H9 (cell line): ENCODE results near the gene DGKB. TPM values are rescaled to one million over a fixed set of nuclear protein-coding genes. Genes with fewer than 3 reads are reported as not detected.

Experiments used
- DNase-seq: peaks from one replicate; pipeline ENCODE4 v3.0.0-alpha.2; 2017
- H2AFZ ChIP-seq: one replicate; pipeline ENCODE4 v1.6.1; 2013; ENCODE audit warnings: mild to moderate bottlenecking, low read length, control low read depth, moderate library complexity
- H2AK5ac ChIP-seq: 2 replicates; pipeline ENCODE4 v1.6.1; 2013; ENCODE audit warnings: low read length, control low read depth, mixed read lengths; ENCODE audit not compliant: insufficient read length
- H2BK120ac ChIP-seq: one replicate; pipeline ENCODE4 v1.6.1; 2013; ENCODE audit warnings: low read depth, mild to moderate bottlenecking, low read length, control low read depth, inconsistent platforms; ENCODE audit not compliant: poor library complexity, severe bottlenecking
- H2BK12ac ChIP-seq: 2 replicates; pipeline ENCODE4 v1.6.1; 2013; ENCODE audit warnings: low read length, control low read depth, mixed read lengths, low read depth; ENCODE audit not compliant: insufficient read length
- H2BK15ac ChIP-seq: 2 replicates; pipeline ENCODE4 v1.6.1; 2013; ENCODE audit warnings: low read depth, low read length, control low read depth
- H2BK20ac ChIP-seq: one replicate; pipeline ENCODE4 v1.6.1; 2013; ENCODE audit warnings: low read depth, mild to moderate bottlenecking, low read length, control low read depth, inconsistent platforms; ENCODE audit not compliant: poor library complexity, severe bottlenecking
- H2BK5ac ChIP-seq: 2 replicates; pipeline ENCODE4 v1.6.1; 2013; ENCODE audit warnings: low read length, control low read depth, mixed read lengths; ENCODE audit not compliant: insufficient read length
- H3K14ac ChIP-seq: 2 replicates; pipeline ENCODE4 v1.6.1; 2013; ENCODE audit warnings: low read length, control low read depth; ENCODE audit not compliant: insufficient read depth
- H3K18ac ChIP-seq: 2 replicates; pipeline ENCODE4 v1.6.1; 2013; ENCODE audit warnings: low read depth, mild to moderate bottlenecking, mixed read lengths, low read length, control low read depth; ENCODE audit not compliant: insufficient read length
- H3K23ac ChIP-seq: 2 replicates; pipeline ENCODE4 v1.6.1; 2013; ENCODE audit warnings: low read length, control low read depth, mixed read lengths, low read depth; ENCODE audit not compliant: insufficient read length
- H3K23me2 ChIP-seq: 2 replicates; pipeline ENCODE4 v1.6.1; 2013; ENCODE audit warnings: low read depth, mild to moderate bottlenecking, mixed read lengths, low read length, control low read depth; ENCODE audit not compliant: insufficient read length, poor library complexity, severe bottlenecking
- H3K27ac ChIP-seq: 2 replicates; pipeline ENCODE4 v1.5.1; 2013; ENCODE audit warnings: low read length, control low read depth, mixed read lengths, low read depth; ENCODE audit not compliant: insufficient read length
- H3K27me3 ChIP-seq: 2 replicates; pipeline ENCODE4 v1.6.1; 2013; ENCODE audit warnings: low read length, control low read depth, inconsistent platforms; ENCODE audit not compliant: insufficient read depth
- H3K4ac ChIP-seq: 2 replicates; pipeline ENCODE4 v1.6.1; 2013; ENCODE audit warnings: low read depth, mild to moderate bottlenecking, control low read depth, inconsistent platforms, low read length, moderate library complexity
- H3K4me1 ChIP-seq: 2 replicates; pipeline ENCODE4 v1.6.1; 2013; ENCODE audit warnings: low read length, control low read depth, inconsistent platforms; ENCODE audit not compliant: insufficient read depth
- H3K4me2 ChIP-seq: 2 replicates; pipeline ENCODE4 v1.6.1; 2013; ENCODE audit warnings: low read length, control low read depth, mixed read lengths; ENCODE audit not compliant: insufficient read length, insufficient read depth
- H3K56ac ChIP-seq: 2 replicates; pipeline ENCODE4 v1.6.1; 2013; ENCODE audit warnings: low read depth, mild to moderate bottlenecking, mixed read lengths, low read length, control low read depth; ENCODE audit not compliant: insufficient read length
- H3K79me1 ChIP-seq: 2 replicates; pipeline ENCODE4 v1.6.1; 2013; ENCODE audit warnings: low read depth, mild to moderate bottlenecking, moderate library complexity, low read length, control low read depth, inconsistent platforms; ENCODE audit not compliant: insufficient read depth, poor library complexity, severe bottlenecking
- H3K79me2 ChIP-seq: 2 replicates; pipeline ENCODE4 v1.6.1; 2013; ENCODE audit warnings: low read length, control low read depth, inconsistent platforms; ENCODE audit not compliant: insufficient read depth
- H3K9ac ChIP-seq: 2 replicates; pipeline ENCODE4 v1.6.1; 2013; ENCODE audit warnings: low read length, control low read depth, mixed read lengths; ENCODE audit not compliant: insufficient read length; ENCODE audit errors: extremely low read depth
- H3K9me3 ChIP-seq: one replicate; pipeline ENCODE4 v1.6.1; 2013; ENCODE audit warnings: low read depth, low read length, inconsistent platforms; ENCODE audit not compliant: control insufficient read depth
- H3T11ph ChIP-seq: one replicate; pipeline ENCODE4 v1.6.1; 2013; ENCODE audit warnings: mild to moderate bottlenecking, low read length, control low read depth, inconsistent platforms
- H4K20me1 ChIP-seq: one replicate; pipeline ENCODE4 v1.6.1; 2013; ENCODE audit not compliant: control insufficient read depth, insufficient read length, insufficient read depth
- H4K5ac ChIP-seq: 2 replicates; pipeline ENCODE4 v1.6.1; 2013; ENCODE audit warnings: low read depth, mild to moderate bottlenecking, mixed read lengths, low read length, control low read depth; ENCODE audit not compliant: insufficient read length
- H4K8ac ChIP-seq: replicated peaks from 2 replicates; pipeline ENCODE4 v1.6.1; 2013; ENCODE audit warnings: low read length, control low read depth, mixed read lengths, low read depth; ENCODE audit not compliant: insufficient read length
- H4K91ac ChIP-seq: 2 replicates; pipeline ENCODE4 v1.6.1; 2013; ENCODE audit warnings: low read depth, mild to moderate bottlenecking, moderate library complexity, mixed read lengths, low read length, control low read depth; ENCODE audit not compliant: insufficient read length
- H3K27ac Mint-ChIP-seq, 3 experiments: 2 replicates in 2 of 3; 3 replicates in 1 of 3; pipeline ENCODE4 v1.8.0; 2020 to 2021; ENCODE audit warnings: mixed read lengths in 3 of 3, mild to moderate bottlenecking in 1 of 3, moderate library complexity in 1 of 3
- H3K27me3 Mint-ChIP-seq: 2 replicates; pipeline ENCODE4 v1.8.0; 2021; ENCODE audit warnings: low read depth, mild to moderate bottlenecking, moderate library complexity, mixed read lengths
- H3K36me3 Mint-ChIP-seq, 3 experiments: 2 replicates in 2 of 3; 3 replicates in 1 of 3; pipeline ENCODE4 v1.8.0; 2020 to 2021; ENCODE audit warnings: low read depth in 3 of 3, mixed read lengths in 3 of 3; ENCODE audit not compliant: insufficient read depth in 1 of 3
- H3K4me1 Mint-ChIP-seq, 2 experiments: 2 replicates each; pipeline ENCODE4 v1.8.0; 2020; ENCODE audit warnings: mixed read lengths in 2 of 2
- H3K4me3 Mint-ChIP-seq, 2 experiments: 2 replicates in 1 of 2; 3 replicates in 1 of 2; pipeline ENCODE4 v1.8.0; 2020 to 2021; ENCODE audit warnings: mild to moderate bottlenecking in 2 of 2, mixed read lengths in 2 of 2, moderate library complexity in 1 of 2
- H3K9me3 Mint-ChIP-seq, 2 experiments: 2 replicates in 1 of 2; 3 replicates in 1 of 2; pipeline ENCODE4 v1.8.0; 2020; ENCODE audit warnings: mild to moderate bottlenecking in 2 of 2, mixed read lengths in 2 of 2, moderate library complexity in 1 of 2
- CTCF ChIP-seq: fragments of 200-600 bp; sonication (generic); conservative IDR thresholded peaks from 3 replicates; pipeline ENCODE4 v1.8.0; 2021; ENCODE audit warnings: antibody characterized with exemption, mild to moderate bottlenecking
- WGBS: extraction: QIAGEN DNeasy Blood & Tissue Kit; methylation state at CpG from one replicate; pipeline ENCODE4 v1.1.7; 2013; ENCODE audit warnings: missing lambda C conversion rate, low lambda C conversion rate, mixed read lengths; ENCODE audit not compliant: insufficient read length; ENCODE audit errors: extremely low coverage; 5-methylcytosine and 5-hydroxymethylcytosine counted together
- total RNA-seq: library from RNA; stranded (reverse); gene quantifications from 2 replicates; pipeline ENCODE4 v1.2.1, GENCODE V29; 2021

The DGKB gene
- total RNA-seq, 1 experiment from 2014 or later = 0.26 TPM

- Histone ChIP-seq H3K4me1 (no peaks in the 10 kb centered on the region), H3K56ac (no peak overlapping the region), H2BK120ac (no peak overlapping the region), H3K27me3 (no peaks in the 10 kb centered on the region), H3K9ac (no peak overlapping the region), H3T11ph (no peak overlapping the region), H3K9me3 (no peaks in the 10 kb centered on the region), H2BK12ac (no peak overlapping the region), H2BK15ac (no peak overlapping the region), H2AK5ac (no peak overlapping the region), H3K27ac (no peak overlapping the region), H4K8ac (no peak overlapping the region), H3K23me2 (no peaks in the 10 kb centered on the region), H4K5ac (no peak overlapping the region), H2BK20ac (no peak overlapping the region), H3K79me1 (no peaks in the 10 kb centered on the region), H3K23ac (no peak overlapping the region), H4K91ac (no peak overlapping the region), H3K14ac (no peak overlapping the region), H3K79me2 (no peaks in the 10 kb centered on the region), H3K4me2 (no peak overlapping the region), H2BK5ac (no peak overlapping the region), H3K18ac (no peak overlapping the region), H2AFZ (no peak overlapping the region), H4K20me1 (no peaks in the 10 kb centered on the region), H3K4ac (no peak overlapping the region)
- no peak for DNase-seq
- Mint-ChIP-seq H3K4me1 (no peaks in the 10 kb centered on the region), H3K4me3 (no peak overlapping the region), H3K27ac (no peak overlapping the region), H3K27me3 (no peaks in the 10 kb centered on the region), H3K36me3 (no peaks in the 10 kb centered on the region), H3K9me3 (no peaks in the 10 kb centered on the region)
- TF ChIP-seq CTCF = no peak
- no CpG with 5 or more reads among the region's 3 CpGs for WGBS
These were observed 11.3 kb downstream of the DGKB start for GRCh38 chr7:14891289-14891688.
